Loucy (cell line): ENCODE data around the gene RBM23.
"Not testable (repeated sequence)": the region's sequence is repeated elsewhere in the genome, so short reads cannot be mapped to it uniquely, and the experiment has no call there.

ENCODE experiments used
- H2AFZ ChIP-seq: fragments of 200-600 bp; sonication (generic); 2 replicates; pipeline ENCODE4 v1.6.0; 2016; ENCODE audit warnings: antibody characterized with exemption, mild to moderate bottlenecking, low read length, moderate library complexity
- H3F3A ChIP-seq: fragments of 200-600 bp; 2 replicates; pipeline ENCODE4 v1.6.0; 2016; ENCODE audit warnings: antibody characterized with exemption, low read depth, mild to moderate bottlenecking
- H3K27me3 ChIP-seq: fragments of 200-600 bp; sonication (generic); 2 replicates; pipeline ENCODE4 v1.6.1; 2014; ENCODE audit warnings: low read length, mild to moderate bottlenecking; ENCODE audit not compliant: insufficient read depth, poor library complexity, severe bottlenecking
- H3K36me3 ChIP-seq: fragments of 200-600 bp; sonication (generic); 2 replicates; pipeline ENCODE4 v1.6.1; 2016; ENCODE audit warnings: low read length; ENCODE audit not compliant: insufficient read depth
- H3K4me1 ChIP-seq: fragments of 200-600 bp; sonication (generic); 2 replicates; pipeline ENCODE4 v1.5.1; 2014; ENCODE audit warnings: low read length, mild to moderate bottlenecking; ENCODE audit not compliant: insufficient read depth, poor library complexity, severe bottlenecking
- H3K4me2 ChIP-seq: fragments of 200-600 bp; sonication (generic); 2 replicates; pipeline ENCODE4 v1.6.0; 2014; ENCODE audit warnings: antibody characterized with exemption, low read length, low read depth, mild to moderate bottlenecking; ENCODE audit not compliant: poor library complexity, severe bottlenecking
- H3K4me3 ChIP-seq: fragments of 200-600 bp; sonication (generic); 2 replicates; pipeline ENCODE4 v1.5.1; 2014; ENCODE audit warnings: low read length, mild to moderate bottlenecking, mixed read lengths; ENCODE audit not compliant: poor library complexity, severe bottlenecking
- H3K79me2 ChIP-seq: fragments of 200-600 bp; sonication (generic); 2 replicates; pipeline ENCODE4 v1.6.1; 2014; ENCODE audit warnings: low read length; ENCODE audit not compliant: insufficient read depth
- H3K9ac ChIP-seq: fragments of 200-600 bp; sonication (generic); 2 replicates; pipeline ENCODE4 v1.6.0; 2014; ENCODE audit warnings: mild to moderate bottlenecking, low read depth, low read length, moderate library complexity; ENCODE audit not compliant: poor library complexity, severe bottlenecking
- H3K9me2 ChIP-seq: fragments of 200-600 bp; sonication (generic); replicated peaks from 2 replicates; pipeline ENCODE4 v1.6.1; 2016; ENCODE audit warnings: low read depth, low read length, mixed read lengths
- H3K9me3 ChIP-seq: fragments of 200-600 bp; sonication (generic); 2 replicates; pipeline ENCODE4 v1.6.1; 2014; ENCODE audit warnings: mild to moderate bottlenecking, antibody characterized with exemption, low read length, low read depth; ENCODE audit not compliant: insufficient read depth
- H4K20me1 ChIP-seq: fragments of 200-600 bp; sonication (generic); 2 replicates; pipeline ENCODE4 v1.6.0; 2014; ENCODE audit warnings: antibody characterized with exemption, low read length, mild to moderate bottlenecking; ENCODE audit not compliant: insufficient read depth, poor library complexity, severe bottlenecking
- EZH2phosphoT487 ChIP-seq: fragments of 200-600 bp; IDR thresholded peaks from 2 replicates; pipeline ENCODE4 v1.6.1; 2018; ENCODE audit warnings: antibody characterized with exemption, mild to moderate bottlenecking, moderate library complexity, borderline replicate concordance
- TF ChIP-seq, protein P1 (sequence below): fragments of 200-600 bp; sonication (generic); conservative IDR thresholded peaks from 2 replicates; pipeline ENCODE4 v1.5.1; 2014; ENCODE audit warnings: mild to moderate bottlenecking, antibody characterized with exemption, low read length

RBM23 gene

GRCh38 chr14:22962061-22962676, 43.2 kb upstream of the RBM23 start:
- Histone ChIP-seq H3F3A (no peaks in the 10 kb centered on the region), H3K4me1 (no peaks in the 10 kb centered on the region), H3K4me3 (no peak overlapping the region), H4K20me1 (no peaks in the 10 kb centered on the region), H3K9me2 (no peaks in the 10 kb centered on the region), H3K9ac (no peak overlapping the region), H2AFZ (no peak overlapping the region), H3K4me2 (no peak overlapping the region), H3K79me2 (no peaks in the 10 kb centered on the region), H3K27me3 (no peaks in the 10 kb centered on the region), H3K36me3 (no peaks in the 10 kb centered on the region), H3K9me3 (no peaks in the 10 kb centered on the region)
- TF ChIP-seq, protein P1, sequence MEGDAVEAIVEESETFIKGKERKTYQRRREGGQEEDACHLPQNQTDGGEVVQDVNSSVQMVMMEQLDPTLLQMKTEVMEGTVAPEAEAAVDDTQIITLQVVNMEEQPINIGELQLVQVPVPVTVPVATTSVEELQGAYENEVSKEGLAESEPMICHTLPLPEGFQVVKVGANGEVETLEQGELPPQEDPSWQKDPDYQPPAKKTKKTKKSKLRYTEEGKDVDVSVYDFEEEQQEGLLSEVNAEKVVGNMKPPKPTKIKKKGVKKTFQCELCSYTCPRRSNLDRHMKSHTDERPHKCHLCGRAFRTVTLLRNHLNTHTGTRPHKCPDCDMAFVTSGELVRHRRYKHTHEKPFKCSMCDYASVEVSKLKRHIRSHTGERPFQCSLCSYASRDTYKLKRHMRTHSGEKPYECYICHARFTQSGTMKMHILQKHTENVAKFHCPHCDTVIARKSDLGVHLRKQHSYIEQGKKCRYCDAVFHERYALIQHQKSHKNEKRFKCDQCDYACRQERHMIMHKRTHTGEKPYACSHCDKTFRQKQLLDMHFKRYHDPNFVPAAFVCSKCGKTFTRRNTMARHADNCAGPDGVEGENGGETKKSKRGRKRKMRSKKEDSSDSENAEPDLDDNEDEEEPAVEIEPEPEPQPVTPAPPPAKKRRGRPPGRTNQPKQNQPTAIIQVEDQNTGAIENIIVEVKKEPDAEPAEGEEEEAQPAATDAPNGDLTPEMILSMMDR, result no peak
- TF ChIP-seq EZH2phosphoT487, result no peak

GRCh38 chr14:22955702-22956569, 37.0 kb upstream of the RBM23 start:
- Histone ChIP-seq H3K36me3 (no peaks in the 10 kb centered on the region; the same call in 1 of the 2 replicates), H3K9me2 (no peaks in the 10 kb centered on the region), H3K9me3 (no peaks in the 10 kb centered on the region), H3K9ac (peak overlapping the region; percentile 93), H3K27me3 (no peaks in the 10 kb centered on the region), H3K4me1 (peaks cover 13% of the 10 kb centered on the region), H3K4me2 (peak overlapping the region; percentile 87), H2AFZ (peak overlapping the region; percentile 91), H3F3A (no peaks in the 10 kb centered on the region), H3K79me2 (peaks cover 21% of the 10 kb centered on the region; the same call in 1 of the 2 replicates), H3K4me3 (peak overlapping the region; percentile 91), H4K20me1 (no peaks in the 10 kb centered on the region)
- TF ChIP-seq, protein P1, result no peak
- TF ChIP-seq EZH2phosphoT487, result no peak

- H3K36me3 ChIP-seq, result peaks cover 7% of the 10 kb centered on the region; the same call in 1 of the 2 replicates
- H4K20me1 ChIP-seq, result no peaks in the 10 kb centered on the region
- H3K79me2 ChIP-seq, result peaks cover 21% of the 10 kb centered on the region; the same call in 1 of the 2 replicates
Measured at GRCh38 chr14:22952418-22952817, 33.5 kb upstream of the RBM23 start.

GRCh38 chr14:22951795-22952194, 32.8 kb upstream of the RBM23 start:
- H3F3A ChIP-seq, H3K9me2 ChIP-seq, H2AFZ ChIP-seq, H4K20me1 ChIP-seq, H3K4me3 ChIP-seq, H3K27me3 ChIP-seq, H3K9ac ChIP-seq, H3K9me3 ChIP-seq, H3K36me3 ChIP-seq, H3K4me2 ChIP-seq: not testable (repeated sequence)
- Histone ChIP-seq H3K4me1 (peaks cover 13% of the 10 kb centered on the region), H3K79me2 (peaks cover 20% of the 10 kb centered on the region; the same call in 1 of the 2 replicates)

More at GRCh38 chr14:22952418-22952817, 33.5 kb upstream of the RBM23 start:
- Histone ChIP-seq H3K4me3 (no peak overlapping the region), H3K9me3 (no peaks in the 10 kb centered on the region), H3K4me2 (no peak overlapping the region), H3K9ac (no peak overlapping the region), H3F3A (no peaks in the 10 kb centered on the region), H3K27me3 (no peaks in the 10 kb centered on the region), H2AFZ (no peak overlapping the region), H3K9me2 (no peaks in the 10 kb centered on the region), H3K4me1 (peaks cover 13% of the 10 kb centered on the region)
- no peak for TF ChIP-seq EZH2phosphoT487
- TF ChIP-seq, protein P1, result no peak
